Liver (tissue), 9 donors: ENCODE data around the gene TMEM178A. TPM values are rescaled to one million over a fixed set of nuclear protein-coding genes. Genes with fewer than 3 reads are reported as not detected.

ENCODE experiments used
- DNase-seq: peaks from one replicate; pipeline ENCODE4 v3.0.0-alpha.2; 2017; ENCODE audit warnings: low spot score
- H3K27ac ChIP-seq, 2 donors: one replicate each; pipeline ENCODE4 v1.7.0; 2013; ENCODE audit warnings: inconsistent platforms in 2 of 2, low read length in 2 of 2, control low read depth in 1 of 2, low read depth in 1 of 2, mild to moderate bottlenecking in 1 of 2
- H3K27me3 ChIP-seq, 4 donors: one replicate each; pipeline versions ENCODE4 v1.6.1 to v1.7.0; 2013; ENCODE audit warnings: low read length in 3 of 4, inconsistent platforms in 1 of 4, mild to moderate bottlenecking in 1 of 4, moderate library complexity in 1 of 4; ENCODE audit not compliant: control insufficient read depth in 4 of 4, insufficient read depth in 4 of 4
- H3K36me3 ChIP-seq, 4 donors: one replicate each; pipeline versions ENCODE4 v1.6.1 to v1.7.0; 2013; ENCODE audit warnings: low read length in 3 of 4, mild to moderate bottlenecking in 3 of 4, low read depth in 1 of 4, moderate library complexity in 1 of 4; ENCODE audit not compliant: control insufficient read depth in 4 of 4, insufficient read depth in 3 of 4
- H3K4me1 ChIP-seq, 4 donors: one replicate each; pipeline versions ENCODE4 v1.6.1 to v1.7.0; 2013; ENCODE audit warnings: low read length in 3 of 4, mild to moderate bottlenecking in 3 of 4, moderate library complexity in 1 of 4; ENCODE audit not compliant: control insufficient read depth in 4 of 4, insufficient read depth in 4 of 4
- H3K4me3 ChIP-seq, 3 donors: one replicate each; pipeline versions ENCODE4 v1.6.1 to v1.7.0; 2013; ENCODE audit warnings: low read length in 3 of 3, control low read depth in 1 of 3, low read depth in 1 of 3, mild to moderate bottlenecking in 1 of 3
- H3K9ac ChIP-seq, 2 donors: one replicate each; pipeline ENCODE4 v1.7.0; 2013; ENCODE audit warnings: low read length in 2 of 2, mild to moderate bottlenecking in 2 of 2, moderate library complexity in 2 of 2, control low read depth in 1 of 2, low read depth in 1 of 2
- H3K9me3 ChIP-seq, 4 donors: one replicate each; pipeline versions ENCODE4 v1.6.1 to v1.7.0; 2013; ENCODE audit warnings: low read length in 3 of 4; ENCODE audit not compliant: control insufficient read depth in 4 of 4
- ATF3 ChIP-seq: IDR thresholded peaks from 2 replicates; pipeline ENCODE4 v1.6.1; 2016; ENCODE audit warnings: antibody characterized with exemption
- EGR1 ChIP-seq, 2 donors: IDR thresholded peaks; 2 replicates each; pipeline ENCODE4 v1.6.1; 2016 to 2018; ENCODE audit warnings: antibody characterized with exemption in 2 of 2, low read depth in 2 of 2
- FOXA1 ChIP-seq: IDR thresholded peaks from 2 replicates; pipeline ENCODE4 v1.6.1; 2016; ENCODE audit warnings: antibody characterized with exemption
- FOXA2 ChIP-seq: IDR thresholded peaks from 2 replicates; pipeline ENCODE4 v1.6.1; 2016; ENCODE audit warnings: antibody characterized with exemption
- GABPA ChIP-seq, 2 donors: IDR thresholded peaks in 1 of 2; conservative IDR thresholded peaks in 1 of 2; 2 replicates each; pipeline ENCODE4 v1.6.1; 2016; ENCODE audit warnings: antibody characterized with exemption in 2 of 2, mild to moderate bottlenecking in 1 of 2, moderate library complexity in 1 of 2
- HNF4A ChIP-seq, 2 donors: conservative IDR thresholded peaks; 2 replicates each; pipeline ENCODE4 v1.6.1; 2016; ENCODE audit warnings: antibody characterized with exemption in 2 of 2, mild to moderate bottlenecking in 2 of 2
- JUND ChIP-seq, 2 donors: IDR thresholded peaks; 2 replicates each; pipeline ENCODE4 v1.6.1; 2016; ENCODE audit warnings: antibody characterized with exemption in 2 of 2
- NR2F2 ChIP-seq: IDR thresholded peaks from 2 replicates; pipeline ENCODE4 v1.6.1; 2016; ENCODE audit warnings: antibody characterized with exemption
- RAD21 ChIP-seq, 2 donors: IDR thresholded peaks; 2 replicates each; pipeline ENCODE4 v1.6.1; 2016; ENCODE audit warnings: antibody characterized with exemption in 2 of 2, mild to moderate bottlenecking in 2 of 2
- REST ChIP-seq: IDR thresholded peaks from 2 replicates; pipeline ENCODE4 v1.6.1; 2016; ENCODE audit warnings: antibody characterized with exemption, mild to moderate bottlenecking
- RXRA ChIP-seq, 2 donors: IDR thresholded peaks; 2 replicates each; pipeline ENCODE4 v1.6.1; 2017 to 2018; ENCODE audit warnings: antibody characterized with exemption in 2 of 2, mild to moderate bottlenecking in 1 of 2
- SP1 ChIP-seq: IDR thresholded peaks from 2 replicates; pipeline ENCODE4 v1.6.1; 2018; ENCODE audit warnings: antibody characterized with exemption, mild to moderate bottlenecking
- TAF1 ChIP-seq: conservative IDR thresholded peaks from 2 replicates; pipeline ENCODE4 v1.6.1; 2016; ENCODE audit warnings: antibody characterized with exemption, mild to moderate bottlenecking
- YY1 ChIP-seq: IDR thresholded peaks from 2 replicates; pipeline ENCODE4 v1.6.1; 2016; ENCODE audit warnings: antibody characterized with exemption, mild to moderate bottlenecking
- WGBS: extraction: QIAGEN DNeasy Blood & Tissue Kit; methylation state at CpG from one replicate; pipeline ENCODE4 v1.1.7; 2013; 5-methylcytosine and 5-hydroxymethylcytosine counted together
- polyA plus RNA-seq, 2 donors: library from polyadenylated mRNA; stranded (reverse) in 1 of 2; unstranded in 1 of 2; fragments of 200-250 nt in 1 of 2; fragments of >200 nt in 1 of 2; fragmentation: Nextera tagmentation in 1 of 2; extraction: Ambion mirVana in 1 of 2; gene quantifications; one replicate each; pipeline versions ENCODE4 v1.2.1 to v1.2.3, GENCODE V29; 2013 to 2015
- total RNA-seq, 2 donors: library from RNA; depleted of rRNA; stranded (reverse); fragments of >200 nt; gene quantifications; one replicate each; pipeline ENCODE4 v1.2.3, GENCODE V29; 2014
- TF ChIP-seq, protein P1 (sequence below): fragments of 150-350 bp; IDR thresholded peaks from 2 replicates; pipeline ENCODE4 v1.5.1; 2017; ENCODE audit warnings: improper control_type of control experiment, low read depth, low read length; ENCODE audit not compliant: missing input control
- TF ChIP-seq, protein P2 (sequence below): IDR thresholded peaks from 2 replicates; pipeline ENCODE4 v1.6.1; 2016; ENCODE audit warnings: antibody characterized with exemption
- TF ChIP-seq, protein P3 (sequence below): IDR thresholded peaks from 2 replicates; pipeline ENCODE4 v1.6.1; 2016; ENCODE audit warnings: antibody characterized with exemption
- donor health status: healthy.
- donor health status: healthy.
- donor health status: healthy.
- donor health status: healthy.
- donor health status: healthy.

Gene TMEM178A
- total and polyA plus RNA-seq, 4 donors, result 0.21 to 0.64 (median 0.49) TPM

- no peaks in the 10 kb centered on the region for H3K27me3 ChIP-seq
- no peak overlapping the region for H3K27ac ChIP-seq
- peaks cover 0 to 24% (median 7%) of the 10 kb centered on the region in 4 donors for H3K36me3 ChIP-seq
- H3K9ac ChIP-seq, result no peak overlapping the region
- no peaks in the 10 kb centered on the region for H3K9me3 ChIP-seq
- WGBS, result 91% methylated on average over 1 of the region's 1 CpG
- no peak for DNase-seq
- no peaks in the 10 kb centered on the region for H3K4me1 ChIP-seq
- H3K4me3 ChIP-seq, result no peak overlapping the region
- TF ChIP-seq EGR1 (IDR thresholded peaks at IDR 0.05; ENCODE audit: low read depth in 2 of 2) (no peak), TAF1 (no peak), ATF3 (no peak), RAD21 (IDR thresholded peaks at IDR 0.05) (no peak), YY1 (no peak), NR2F2 (no peak), RXRA (IDR thresholded peaks at IDR 0.05) (no peak), JUND (IDR thresholded peaks at IDR 0.05) (no peak), GABPA (IDR thresholded peaks at IDR 0.05 in 1 of 2, conservative IDR thresholded peaks at IDR 0.05 in 1 of 2) (no peak), SP1 (no peak), HNF4A (conservative IDR thresholded peaks at IDR 0.05) (no peak), FOXA1 (no peak)
- TF ChIP-seq, protein P1, sequence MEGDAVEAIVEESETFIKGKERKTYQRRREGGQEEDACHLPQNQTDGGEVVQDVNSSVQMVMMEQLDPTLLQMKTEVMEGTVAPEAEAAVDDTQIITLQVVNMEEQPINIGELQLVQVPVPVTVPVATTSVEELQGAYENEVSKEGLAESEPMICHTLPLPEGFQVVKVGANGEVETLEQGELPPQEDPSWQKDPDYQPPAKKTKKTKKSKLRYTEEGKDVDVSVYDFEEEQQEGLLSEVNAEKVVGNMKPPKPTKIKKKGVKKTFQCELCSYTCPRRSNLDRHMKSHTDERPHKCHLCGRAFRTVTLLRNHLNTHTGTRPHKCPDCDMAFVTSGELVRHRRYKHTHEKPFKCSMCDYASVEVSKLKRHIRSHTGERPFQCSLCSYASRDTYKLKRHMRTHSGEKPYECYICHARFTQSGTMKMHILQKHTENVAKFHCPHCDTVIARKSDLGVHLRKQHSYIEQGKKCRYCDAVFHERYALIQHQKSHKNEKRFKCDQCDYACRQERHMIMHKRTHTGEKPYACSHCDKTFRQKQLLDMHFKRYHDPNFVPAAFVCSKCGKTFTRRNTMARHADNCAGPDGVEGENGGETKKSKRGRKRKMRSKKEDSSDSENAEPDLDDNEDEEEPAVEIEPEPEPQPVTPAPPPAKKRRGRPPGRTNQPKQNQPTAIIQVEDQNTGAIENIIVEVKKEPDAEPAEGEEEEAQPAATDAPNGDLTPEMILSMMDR, result no peak
- TF ChIP-seq, protein P2, sequence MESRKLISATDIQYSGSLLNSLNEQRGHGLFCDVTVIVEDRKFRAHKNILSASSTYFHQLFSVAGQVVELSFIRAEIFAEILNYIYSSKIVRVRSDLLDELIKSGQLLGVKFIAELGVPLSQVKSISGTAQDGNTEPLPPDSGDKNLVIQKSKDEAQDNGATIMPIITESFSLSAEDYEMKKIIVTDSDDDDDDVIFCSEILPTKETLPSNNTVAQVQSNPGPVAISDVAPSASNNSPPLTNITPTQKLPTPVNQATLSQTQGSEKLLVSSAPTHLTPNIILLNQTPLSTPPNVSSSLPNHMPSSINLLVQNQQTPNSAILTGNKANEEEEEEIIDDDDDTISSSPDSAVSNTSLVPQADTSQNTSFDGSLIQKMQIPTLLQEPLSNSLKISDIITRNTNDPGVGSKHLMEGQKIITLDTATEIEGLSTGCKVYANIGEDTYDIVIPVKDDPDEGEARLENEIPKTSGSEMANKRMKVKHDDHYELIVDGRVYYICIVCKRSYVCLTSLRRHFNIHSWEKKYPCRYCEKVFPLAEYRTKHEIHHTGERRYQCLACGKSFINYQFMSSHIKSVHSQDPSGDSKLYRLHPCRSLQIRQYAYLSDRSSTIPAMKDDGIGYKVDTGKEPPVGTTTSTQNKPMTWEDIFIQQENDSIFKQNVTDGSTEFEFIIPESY, result no peak
These were observed 66.8 kb downstream of the TMEM178A start for GRCh38 chr2:39732482-39732881.

DNA sequence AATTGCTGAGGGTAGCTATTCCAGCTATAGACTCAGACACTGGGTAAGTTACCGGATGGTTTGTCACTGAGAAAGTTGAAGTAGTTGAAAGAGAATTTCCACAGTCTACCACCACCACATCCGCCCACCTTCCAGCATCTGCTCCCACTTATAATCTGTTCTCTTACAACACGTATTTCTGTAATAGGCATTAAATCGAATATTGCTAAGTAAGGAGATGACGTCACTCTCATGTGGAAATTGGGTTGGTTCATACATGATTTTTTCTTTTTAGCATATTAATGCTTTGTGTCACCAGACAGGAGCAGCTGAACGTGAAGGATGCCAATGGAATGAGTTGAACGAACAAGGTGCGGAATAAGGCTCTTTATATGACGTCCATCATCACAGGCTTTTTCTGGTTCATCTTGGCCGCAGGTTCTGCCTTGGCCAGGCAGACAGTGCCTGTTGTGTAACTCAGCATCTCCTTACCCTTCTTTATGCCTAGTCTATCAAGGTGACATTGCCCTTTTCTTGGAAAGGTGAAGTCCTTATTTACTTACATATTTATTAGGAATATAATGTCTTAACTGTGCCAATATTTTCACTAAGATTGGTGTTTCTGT, 67.5 kb downstream of the TMEM178A start:
- H3K9ac ChIP-seq, result no peak overlapping the region
- H3K27me3 ChIP-seq, result no peaks in the 10 kb centered on the region
- H3K4me3 ChIP-seq, result no peak overlapping the region
- 96% methylated on average over 10 of the region's 10 CpGs for WGBS
- TF ChIP-seq RAD21 (IDR thresholded peaks at IDR 0.05) (no peak), REST (no peak), ATF3 (no peak), SP1 (no peak), RXRA (IDR thresholded peaks at IDR 0.05) (no peak), EGR1 (IDR thresholded peaks at IDR 0.05; ENCODE audit: low read depth in 2 of 2) (no peak), JUND (IDR thresholded peaks at IDR 0.05) (no peak), FOXA2 (no peak), NR2F2 (no peak), TAF1 (no peak), FOXA1 (no peak), HNF4A (conservative IDR thresholded peaks at IDR 0.05) (no peak), GABPA (IDR thresholded peaks at IDR 0.05 in 1 of 2, conservative IDR thresholded peaks at IDR 0.05 in 1 of 2) (no peak), YY1 (no peak)
- TF ChIP-seq, protein P3, sequence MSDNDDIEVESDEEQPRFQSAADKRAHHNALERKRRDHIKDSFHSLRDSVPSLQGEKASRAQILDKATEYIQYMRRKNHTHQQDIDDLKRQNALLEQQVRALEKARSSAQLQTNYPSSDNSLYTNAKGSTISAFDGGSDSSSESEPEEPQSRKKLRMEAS, result no peak
- TF ChIP-seq, protein P2, result no peak
- TF ChIP-seq, protein P1, result no peak
- no peak for DNase-seq
- peaks cover 0 to 31% (median 9%) of the 10 kb centered on the region in 4 donors for H3K36me3 ChIP-seq
- H3K4me1 ChIP-seq, result no peaks in the 10 kb centered on the region
- no peaks in the 10 kb centered on the region for H3K9me3 ChIP-seq
- no peak overlapping the region for H3K27ac ChIP-seq
